Cardiac septum (tissue), 1 donor: ENCODE measurements around the gene GMPR. TPM values are rescaled to one million over a fixed set of nuclear protein-coding genes. Genes with fewer than 3 reads are reported as not detected.
"Not testable (repeated sequence)": the region's sequence is repeated elsewhere in the genome, so short reads cannot be mapped to it uniquely, and the experiment has no call there.

ENCODE experiments used
- DNase-seq: peaks from one replicate; pipeline ENCODE4 v3.0.0-alpha.2; 2020; ENCODE audit warnings: low spot score
- intact Hi-C: fragments of 100-400 bp; cut with DNase I; formaldehyde crosslinking; loops from one replicate; pipeline ENCODE4 v1.14.0; 2022
- total RNA-seq: library from RNA; stranded (reverse); fragmentation: NEBNext Ultra II Directional; extraction: Animal tissue kit (Norgen Biotek cat#: 25700); gene quantifications from one replicate; pipeline ENCODE4 v1.2.1, GENCODE V29; 2021
- donor health status: DM: no; HTN: no; CAD: no.

GMPR gene
- total RNA-seq, 1 donor from 2014 or later: 71.0 TPM

GRCh38 chr6:16222826-16223225 is 15.6 kb upstream of the GMPR start:
- intact Hi-C loops: no loop called here
- DNase-seq: no peak

- intact Hi-C loops: no loop called here
- no peak for DNase-seq
These were observed 15.0 kb upstream of the GMPR start for GRCh38 chr6:16223362-16223761.

- DNase-seq: no peak
- intact Hi-C loops: no loop called here
These were observed 14.0 kb upstream of the GMPR start for GRCh38 chr6:16224409-16224808.

GRCh38 chr6:16225062-16225731 is 13.2 kb upstream of the GMPR start:
- intact Hi-C loops, DNase-seq: not testable (repeated sequence)

- intact Hi-C loops, DNase-seq: not testable (repeated sequence)
These were observed 12.0 kb upstream of the GMPR start for GRCh38 chr6:16226117-16227047.

GRCh38 chr6:16227048-16227562 is 11.3 kb upstream of the GMPR start:
- no peak for DNase-seq
- intact Hi-C loops: no loop called here

- intact Hi-C loops: no loop called here
- DNase-seq: no peak
These were observed 10.8 kb upstream of the GMPR start for GRCh38 chr6:16227605-16228004.

GRCh38 chr6:16228043-16228442 is 10.3 kb upstream of the GMPR start:
- no peak for DNase-seq
- intact Hi-C loops: no loop called here

- intact Hi-C loops: no loop called here
- DNase-seq: no peak
These were observed 9.4 kb upstream of the GMPR start for GRCh38 chr6:16228709-16229665.

GRCh38 chr6:16229700-16230099 is 8.7 kb upstream of the GMPR start:
- DNase-seq: no peak
- intact Hi-C loops: no loop called here

GRCh38 chr6:16230953-16231352 is 7.4 kb upstream of the GMPR start:
- DNase-seq: no peak
- intact Hi-C loops: no loop called here

- no peak for DNase-seq
- intact Hi-C loops: no loop called here
These were observed 6.3 kb upstream of the GMPR start for GRCh38 chr6:16232086-16232485.

GRCh38 chr6:16236009-16236501 is 2.3 kb upstream of the GMPR start:
- intact Hi-C loops: no loop called here
- DNase-seq: no peak

- no peak for DNase-seq
- intact Hi-C loops: no loop called here
These were observed 1.7 kb upstream of the GMPR start for GRCh38 chr6:16236631-16237199.

GRCh38 chr6:16237242-16237641 is 1.1 kb upstream of the GMPR start:
- DNase-seq: no peak
- intact Hi-C loops: no loop called here

GRCh38 chr6:16238963-16239797 is 793 bp downstream of the GMPR start:
- intact Hi-C loops: loop anchor here (2.0 kb wide), 1 partner anchor 38 kb away; no protein-coding TSS in a partner anchor
- peak; percentile 86 for DNase-seq

GRCh38 chr6:16239798-16240123 is 1.4 kb downstream of the GMPR start:
- intact Hi-C loops: loop anchor here (2.0 to 10.0 kb wide), 3 partner anchors 37 to 525 kb away; partner anchors contain the start of gene ATXN1
- no peak for DNase-seq
